SK-N-SH (cell line): ENCODE data around the gene TSSK6.

Experiments used
- CTCF ChIP-seq: fragments of 200-600 bp; sonication (generic); IDR thresholded peaks from 2 replicates; pipeline ENCODE4 v1.6.1; 2017; ENCODE audit warnings: antibody characterized with exemption, mild to moderate bottlenecking, moderate library complexity
- EP300 ChIP-seq, 2 experiments: IDR thresholded peaks; 2 replicates each; pipeline versions ENCODE4 v1.4.0 to v1.6.1; 2012; ENCODE audit warnings: borderline replicate concordance in 1 of 2, low read depth in 1 of 2, low read length in 1 of 2
- MAX ChIP-seq: IDR thresholded peaks from 2 replicates; pipeline ENCODE4 v1.4.0; 2012; ENCODE audit warnings: low read depth
- RAD21 ChIP-seq: IDR thresholded peaks from 2 replicates; pipeline ENCODE4 v1.6.1; 2012; ENCODE audit warnings: mild to moderate bottlenecking, low read length
- SMC3 ChIP-seq: IDR thresholded peaks from 2 replicates; pipeline ENCODE4 v1.6.1; 2012; ENCODE audit warnings: low read depth, low read length, improper control_type of control experiment
- TAF1 ChIP-seq: IDR thresholded peaks from 2 replicates; pipeline ENCODE4 v1.6.1; 2012; ENCODE audit warnings: low read depth, mild to moderate bottlenecking, low read length, moderate library complexity, borderline replicate concordance
- TCF12 ChIP-seq: IDR thresholded peaks from 2 replicates; pipeline ENCODE4 v1.4.0; 2012
- USF1 ChIP-seq: IDR thresholded peaks from 2 replicates; pipeline ENCODE4 v1.4.0; 2012; ENCODE audit warnings: low read depth, borderline replicate concordance

- TF ChIP-seq RAD21 (no peak), CTCF (no peak), EP300 (IDR thresholded peaks at IDR 0.05; ENCODE audit: borderline replicate concordance in 1 of 2, low read depth in 1 of 2, low read length in 1 of 2) (no peak), TCF12 (no peak), SMC3 (no peak), USF1 (no peak), MAX (no peak), TAF1 (no peak)
These were observed 14.2 kb downstream of the TSSK6 start for GRCh38 chr19:19500975-19501644.
